Left hindlimb (tissue), 1 donor: Measurements from ENCODE around the gene PRDM11.
A peak's percentile ranks its signal among the peaks of the same experiment; 100 is the strongest.

Source experiments
- DNase-seq: peaks from one replicate; pipeline ENCODE4 v3.0.0-alpha.2; 2018

The PRDM11 gene

GRCh38 chr11:45178223-45178622, 31.8 kb downstream of the PRDM11 start:
- no peak for DNase-seq

- DNase-seq = no peak
Observed at GRCh38 chr11:45178890-45179671, 32.6 kb downstream of the PRDM11 start.

GRCh38 chr11:45179686-45180178, 33.3 kb downstream of the PRDM11 start:
- DNase-seq = no peak

- no peak for DNase-seq
Observed at GRCh38 chr11:45180179-45180847, 33.9 kb downstream of the PRDM11 start.

- peak; percentile 85 for DNase-seq
Observed at GRCh38 chr11:45180848-45181192, 34.4 kb downstream of the PRDM11 start.

GRCh38 chr11:45181193-45181888, 34.9 kb downstream of the PRDM11 start:
- DNase-seq = peak; percentile 60

- no peak for DNase-seq
Observed at GRCh38 chr11:45181889-45182550, 35.6 kb downstream of the PRDM11 start.

GRCh38 chr11:45182902-45183301, 36.5 kb downstream of the PRDM11 start:
- DNase-seq = no peak

- no peak for DNase-seq
Observed at GRCh38 chr11:45184640-45185039, 38.2 kb downstream of the PRDM11 start.

- no peak for DNase-seq
Observed at GRCh38 chr11:45185228-45185729, 38.8 kb downstream of the PRDM11 start.

- no peak for DNase-seq
Observed at GRCh38 chr11:45187375-45187774, 40.9 kb downstream of the PRDM11 start.

GRCh38 chr11:45188127-45188526, 41.7 kb downstream of the PRDM11 start:
- no peak for DNase-seq

- no peak for DNase-seq
Observed at GRCh38 chr11:45189230-45189629, 42.8 kb downstream of the PRDM11 start.

GRCh38 chr11:45193695-45194094, 47.3 kb downstream of the PRDM11 start:
- no peak for DNase-seq

GRCh38 chr11:45204761-45205160, 58.3 kb downstream of the PRDM11 start:
- no peak for DNase-seq

- no peak for DNase-seq
Observed at GRCh38 chr11:45205978-45206377, 59.5 kb downstream of the PRDM11 start.

GRCh38 chr11:45208135-45208534, 61.7 kb downstream of the PRDM11 start:
- DNase-seq = no peak

- no peak for DNase-seq
Observed at GRCh38 chr11:45209000-45209879, 62.8 kb downstream of the PRDM11 start.

- DNase-seq = peak; percentile 97
Observed at GRCh38 chr11:45209891-45210699, 63.7 kb downstream of the PRDM11 start.

- DNase-seq = no peak
Observed at GRCh38 chr11:45210846-45211245, 64.4 kb downstream of the PRDM11 start.

- DNase-seq = no peak
Observed at GRCh38 chr11:45211732-45212131, 65.3 kb downstream of the PRDM11 start.
